HG03558 (cell line): Measurements from ENCODE around the gene ZDHHC21.

Experiments
- ATAC-seq: cut with Tn5 transposase; IDR thresholded peaks from one replicate; pipeline ENCODE4 v1.9.1; 2021; ENCODE audit warnings: moderate number of reproducible peaks; ENCODE audit not compliant: unreplicated experiment; ENCODE audit errors: extremely low read depth

ZDHHC21 gene

GRCh38 chr9:14633148-14633547 lies 60.1 kb downstream of the ZDHHC21 start:
- ATAC-seq = no peak

DNA sequence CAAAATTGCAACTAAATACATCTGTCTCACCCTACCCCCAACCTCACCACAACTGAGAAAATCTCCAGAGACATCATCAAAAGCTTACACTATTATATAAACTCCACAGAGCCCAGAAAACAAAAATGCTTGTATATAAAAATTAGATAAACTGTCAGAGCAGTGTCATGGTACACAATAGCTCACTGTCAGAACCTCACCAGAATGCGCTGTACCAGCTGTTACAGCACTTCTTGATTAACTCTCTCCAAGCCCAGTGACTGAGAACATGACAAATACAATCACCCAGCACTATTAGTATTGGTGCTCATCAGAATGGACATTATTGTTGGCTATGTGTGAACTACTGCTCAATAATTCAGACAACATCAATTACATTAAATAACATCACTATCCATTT lies 65.7 kb downstream of the ZDHHC21 start:
- ATAC-seq = no peak

GRCh38 chr9:14618836-14619420 lies 74.3 kb downstream of the ZDHHC21 start:
- ATAC-seq = no peak

DNA sequence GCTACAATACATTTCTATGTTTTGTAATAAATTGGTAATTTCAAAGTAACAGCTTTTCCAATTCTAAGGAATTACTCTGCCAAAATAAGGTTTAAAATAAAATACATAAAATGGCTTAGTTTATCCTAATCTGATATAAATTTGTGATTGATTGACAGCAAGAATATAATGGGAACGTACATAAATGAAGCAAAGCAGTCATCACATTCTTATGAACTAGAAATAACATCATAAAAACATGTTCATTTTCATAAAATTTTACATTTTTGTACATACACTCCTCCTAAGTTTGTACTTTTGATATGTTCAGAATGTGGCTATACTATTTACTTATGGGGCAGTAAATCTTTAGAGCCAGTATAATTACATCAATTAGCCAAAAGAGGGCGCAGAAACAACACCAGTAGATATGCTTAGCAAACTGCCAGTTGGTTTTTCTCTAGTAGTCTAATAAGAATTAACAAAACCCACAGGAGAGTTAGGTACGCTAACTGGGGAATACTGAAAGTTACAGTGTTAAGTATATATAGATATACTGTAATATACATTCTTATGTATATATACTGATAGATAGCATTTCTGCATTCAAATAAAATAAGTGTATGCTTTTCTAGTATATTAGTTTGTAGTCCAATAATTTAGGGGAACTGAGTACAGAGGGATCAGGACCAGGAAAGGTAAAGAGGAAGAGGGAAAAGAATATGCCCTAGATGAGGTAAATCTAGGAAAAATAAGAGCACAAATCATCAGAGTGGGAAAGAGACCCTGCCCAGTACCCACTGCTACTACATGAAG lies 76.8 kb downstream of the ZDHHC21 start:
- ATAC-seq = peak; percentile 63

GRCh38 chr9:14608540-14608939 lies 84.7 kb downstream of the ZDHHC21 start:
- no peak for ATAC-seq

GRCh38 chr9:14597171-14597799 lies 95.9 kb downstream of the ZDHHC21 start:
- no peak for ATAC-seq

DNA sequence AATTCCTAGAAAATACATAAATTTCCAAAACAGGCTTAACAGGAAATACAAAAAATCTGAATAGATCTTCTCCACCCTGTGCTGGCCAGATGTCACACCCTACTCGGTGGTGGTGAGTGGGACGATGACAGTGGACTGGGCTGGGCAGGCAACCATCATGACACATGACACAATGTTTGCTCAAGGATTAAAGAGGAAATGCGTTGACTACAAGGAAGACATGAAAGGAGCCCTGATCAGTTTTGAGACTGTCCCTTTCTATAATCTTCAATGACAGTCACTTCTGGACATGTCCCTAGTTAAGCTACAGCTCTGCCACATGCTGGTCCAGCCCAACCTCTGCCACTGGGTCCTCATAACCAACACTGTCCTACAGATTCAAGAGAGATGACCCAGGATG lies 99.8 kb downstream of the ZDHHC21 start:
- no peak for ATAC-seq

DNA sequence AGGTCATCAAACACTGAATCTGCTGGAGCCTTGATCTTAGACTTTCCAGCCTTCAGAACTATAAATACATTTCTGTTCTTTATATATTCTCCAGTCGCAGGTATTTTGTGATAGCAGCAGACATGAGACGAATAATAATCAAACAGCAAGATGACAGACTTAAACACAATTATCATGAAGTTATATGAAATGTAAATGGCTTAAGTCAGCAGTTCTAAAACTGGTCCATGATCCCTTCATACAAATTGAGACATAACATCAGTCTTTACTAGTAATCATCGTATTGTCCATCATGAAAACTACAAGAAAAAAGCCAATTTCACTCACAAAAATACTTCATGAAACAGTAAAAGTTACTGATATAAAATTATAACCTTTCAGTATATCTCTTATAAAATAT lies 101.8 kb downstream of the ZDHHC21 start:
- ATAC-seq = no peak

- ATAC-seq = peak; percentile 98
Observed at GRCh38 chr9:14585730-14586473, 107.3 kb downstream of the ZDHHC21 start.

- no peak for ATAC-seq
Observed at GRCh38 chr9:14584571-14584970, 108.7 kb downstream of the ZDHHC21 start.

- no peak for ATAC-seq
Observed at GRCh38 chr9:14578030-14578429, 115.2 kb downstream of the ZDHHC21 start.

GRCh38 chr9:14574173-14574572 lies 119.1 kb downstream of the ZDHHC21 start:
- no peak for ATAC-seq

DNA sequence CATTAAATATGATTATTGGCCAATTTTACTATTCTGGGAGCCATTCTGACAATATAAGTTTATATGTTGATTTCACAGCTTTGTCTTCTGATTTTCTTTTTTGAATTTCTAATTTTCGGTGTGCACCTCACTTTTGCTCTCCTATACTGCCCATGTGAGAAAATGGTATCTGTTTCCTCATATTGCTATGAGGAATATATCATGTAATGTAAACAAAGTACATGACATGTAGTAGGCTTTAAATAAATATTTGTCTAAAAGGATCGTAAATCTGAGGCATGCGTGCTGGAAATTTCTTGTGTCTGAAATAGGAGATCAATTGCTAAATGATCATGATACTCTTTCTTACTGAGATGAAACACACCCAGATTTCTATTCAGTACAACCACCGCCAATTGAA lies 119.9 kb downstream of the ZDHHC21 start:
- no peak for ATAC-seq

GRCh38 chr9:14565352-14566016 lies 127.7 kb downstream of the ZDHHC21 start:
- no peak for ATAC-seq

- no peak for ATAC-seq
Observed at GRCh38 chr9:14563902-14564624, 129.2 kb downstream of the ZDHHC21 start.

GRCh38 chr9:14561929-14562405 lies 131.3 kb downstream of the ZDHHC21 start:
- no peak for ATAC-seq
